GM10248 (cell line): ENCODE measurements around the gene BMP15.

Experiments
- CTCF ChIA-PET: fragments of 300-600 bp; sonication (Branson Sonifier 250); formaldehyde crosslinking; extraction: SDS; loops from one replicate; lab custom pipeline; 2021; ENCODE audit warnings: antibody characterized with exemption; lab: Yijun Ruan, JAX
- POLR2A ChIA-PET: fragments of 350-650 bp; sonication (Branson Sonifier 250); formaldehyde crosslinking; extraction: SDS; loops from one replicate; lab custom pipeline; 2020; ENCODE audit warnings: antibody characterized with exemption; lab: Yijun Ruan, JAX
- DNase-seq: peaks from one replicate; pipeline ENCODE4 v3.0.0; 2012; ENCODE audit errors: extremely low spot score
- TF ChIP-seq, protein P1 (sequence below): IDR thresholded peaks from 2 replicates; pipeline ENCODE4 v1.5.1; 2012; ENCODE audit warnings: mild to moderate bottlenecking, low read depth; ENCODE audit errors: extremely low read depth, missing control alignments, control extremely low read depth

BMP15 gene

DNA sequence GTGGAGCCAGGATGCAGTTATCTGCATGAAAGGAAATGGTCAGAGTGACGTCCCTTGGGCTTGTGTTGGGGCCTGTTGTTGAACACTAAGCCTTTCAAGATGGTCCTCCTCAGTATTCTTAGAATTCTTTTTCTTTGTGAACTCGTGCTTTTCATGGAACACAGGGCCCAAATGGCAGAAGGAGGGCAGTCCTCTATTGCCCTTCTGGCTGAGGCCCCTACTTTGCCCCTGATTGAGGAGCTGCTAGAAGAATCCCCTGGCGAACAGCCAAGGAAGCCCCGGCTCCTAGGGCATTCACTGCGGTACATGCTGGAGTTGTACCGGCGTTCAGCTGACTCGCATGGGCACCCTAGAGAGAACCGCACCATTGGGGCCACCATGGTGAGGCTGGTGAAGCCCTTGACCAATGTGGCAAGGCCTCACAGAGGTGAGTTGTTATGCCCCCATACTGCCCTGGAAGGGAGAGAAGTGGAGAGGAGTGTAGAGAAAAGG is at the start of gene BMP15:
Gene BMP15 (plus strand): TSS at position 51 of the 492 bp plus-strand sequence. CDS start 49 bp downstream, at position 100.
- CTCF ChIA-PET = no interaction called here
- TF ChIP-seq, protein P1, sequence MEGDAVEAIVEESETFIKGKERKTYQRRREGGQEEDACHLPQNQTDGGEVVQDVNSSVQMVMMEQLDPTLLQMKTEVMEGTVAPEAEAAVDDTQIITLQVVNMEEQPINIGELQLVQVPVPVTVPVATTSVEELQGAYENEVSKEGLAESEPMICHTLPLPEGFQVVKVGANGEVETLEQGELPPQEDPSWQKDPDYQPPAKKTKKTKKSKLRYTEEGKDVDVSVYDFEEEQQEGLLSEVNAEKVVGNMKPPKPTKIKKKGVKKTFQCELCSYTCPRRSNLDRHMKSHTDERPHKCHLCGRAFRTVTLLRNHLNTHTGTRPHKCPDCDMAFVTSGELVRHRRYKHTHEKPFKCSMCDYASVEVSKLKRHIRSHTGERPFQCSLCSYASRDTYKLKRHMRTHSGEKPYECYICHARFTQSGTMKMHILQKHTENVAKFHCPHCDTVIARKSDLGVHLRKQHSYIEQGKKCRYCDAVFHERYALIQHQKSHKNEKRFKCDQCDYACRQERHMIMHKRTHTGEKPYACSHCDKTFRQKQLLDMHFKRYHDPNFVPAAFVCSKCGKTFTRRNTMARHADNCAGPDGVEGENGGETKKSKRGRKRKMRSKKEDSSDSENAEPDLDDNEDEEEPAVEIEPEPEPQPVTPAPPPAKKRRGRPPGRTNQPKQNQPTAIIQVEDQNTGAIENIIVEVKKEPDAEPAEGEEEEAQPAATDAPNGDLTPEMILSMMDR = no peak
- POLR2A ChIA-PET = no interaction called here
- no peak for DNase-seq

DNA sequence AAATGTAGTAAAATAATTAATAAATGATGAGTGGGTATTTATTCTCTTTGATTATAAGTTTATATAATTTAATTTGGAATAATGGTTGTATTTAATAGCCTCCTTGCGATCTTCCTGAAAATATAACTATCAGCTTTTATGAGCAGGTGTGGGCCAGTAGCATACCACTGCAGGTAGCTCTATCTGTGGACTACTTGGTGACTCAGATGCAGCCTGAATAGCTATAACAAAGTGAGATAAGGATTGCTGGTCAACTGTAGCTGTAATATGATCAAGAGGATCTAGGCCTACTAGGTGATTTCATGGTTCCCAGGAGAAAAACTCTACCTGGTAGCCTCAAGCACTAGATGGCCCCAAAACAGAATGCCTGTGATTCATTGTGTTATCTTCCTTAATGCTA is 47.1 kb upstream of the BMP15 start:
- ChIA-PET CTCF (interaction anchor here (1.0 kb wide), 1 partner anchor 22 kb away, joined by 3 read pairs; no protein-coding TSS in a partner anchor), POLR2A (no interaction called here)
- DNase-seq = no peak
- TF ChIP-seq, protein P1 = no peak

DNA sequence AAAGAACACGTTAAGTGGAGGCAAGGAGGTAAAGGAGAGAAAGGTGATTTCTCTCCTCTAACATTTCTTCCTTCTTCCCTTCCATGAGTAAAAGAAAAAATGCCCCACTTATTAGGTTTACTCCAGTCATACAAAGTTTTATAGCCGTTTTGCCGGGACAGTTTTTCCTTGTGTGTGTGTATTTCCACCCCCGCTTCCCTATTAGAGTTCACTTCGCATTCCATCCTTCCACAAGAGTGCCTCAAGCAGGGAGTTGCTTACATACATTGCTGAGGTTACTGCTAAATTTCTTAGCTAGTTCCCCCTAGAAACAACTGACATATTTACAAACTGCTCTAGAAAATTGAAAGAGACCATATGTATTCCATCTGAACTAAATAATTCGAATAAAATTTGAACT is 45.2 kb upstream of the BMP15 start:
- ChIA-PET CTCF (interaction anchor here (1.6 kb wide), 1 partner anchor 10 kb away, joined by 3 read pairs; no protein-coding TSS in a partner anchor), POLR2A (no interaction called here)
- no peak for DNase-seq

DNA sequence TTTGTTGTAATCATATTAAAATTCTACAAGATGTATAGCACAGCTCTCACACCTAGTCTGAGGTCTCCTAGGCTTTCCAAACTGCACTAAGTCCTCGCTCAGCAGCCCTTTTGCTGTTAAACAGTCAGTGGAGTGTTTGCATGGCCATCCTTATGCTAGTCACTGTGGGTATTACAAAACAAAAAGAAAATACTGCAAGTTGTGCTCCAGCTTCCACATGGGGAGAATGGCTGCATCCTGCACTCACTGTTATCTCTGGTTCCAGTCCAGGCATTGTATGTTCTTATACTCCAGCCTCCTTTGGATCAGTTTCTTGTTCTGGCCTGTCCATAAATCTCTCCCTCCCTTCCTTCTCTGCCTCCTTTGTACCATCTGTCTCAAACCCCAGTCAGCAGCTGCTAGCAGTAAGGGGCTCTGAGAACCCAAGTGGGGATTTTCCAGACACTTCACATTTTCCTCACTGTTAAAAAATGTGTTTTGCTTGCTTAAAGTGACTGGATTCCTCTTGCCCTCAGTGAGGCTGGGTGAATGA is 38.5 kb upstream of the BMP15 start:
- DNase-seq = no peak
- POLR2A ChIA-PET = no interaction called here
- CTCF ChIA-PET = no interaction called here
- TF ChIP-seq, protein P1 = no peak

More for the DNA sequence above, 45.2 kb upstream of the BMP15 start:
- TF ChIP-seq, protein P1 = no peak

DNA sequence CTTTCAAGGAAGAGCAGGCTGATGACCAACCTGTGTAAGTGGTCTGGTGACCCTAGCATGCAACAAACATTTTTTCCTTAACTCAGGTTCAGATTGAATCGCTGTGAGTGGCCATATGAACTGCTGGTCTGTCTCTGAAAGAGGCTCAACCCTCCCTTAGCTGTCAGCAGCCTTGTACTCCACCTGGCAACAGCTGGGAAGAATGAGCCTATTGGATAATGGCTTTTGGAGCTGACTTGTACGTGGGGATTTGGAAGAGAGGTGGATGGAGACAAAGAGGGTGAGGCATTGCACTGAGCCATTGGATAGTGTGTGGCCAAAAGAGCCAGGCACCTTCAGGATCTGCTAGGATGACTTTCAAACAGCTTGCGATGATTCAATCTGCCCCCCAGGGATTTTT is 35.7 kb upstream of the BMP15 start:
- ChIA-PET POLR2A (no interaction called here), CTCF (interaction anchor here (0.7 to 0.8 kb wide), 2 partner anchors 9 to 100 kb away, joined by 3 read pairs; no protein-coding TSS in a partner anchor)
- TF ChIP-seq, protein P1 = no peak
- no peak for DNase-seq

DNA sequence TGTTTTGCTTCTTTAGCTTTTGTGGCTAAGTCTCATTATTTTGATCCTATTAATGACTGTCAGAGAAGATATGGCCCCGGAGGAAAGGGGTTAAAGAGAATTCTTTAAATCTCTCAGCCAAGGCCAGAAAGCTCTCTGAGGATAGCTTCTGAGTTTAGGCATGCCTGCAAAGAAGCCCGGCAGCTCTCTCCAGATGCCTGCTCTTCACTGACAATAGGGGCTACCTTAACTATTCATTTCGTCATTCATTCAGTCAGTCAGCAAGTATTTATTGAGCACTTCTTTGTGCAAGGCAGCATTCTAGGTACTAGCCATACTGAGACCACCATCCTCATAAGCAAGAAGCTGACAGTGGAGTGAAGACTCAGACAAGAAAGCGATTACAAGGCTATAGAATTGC is 34.0 kb upstream of the BMP15 start:
- TF ChIP-seq, protein P1 = no peak
- no peak for DNase-seq
- ChIA-PET CTCF (no interaction called here), POLR2A (no interaction called here)

DNA sequence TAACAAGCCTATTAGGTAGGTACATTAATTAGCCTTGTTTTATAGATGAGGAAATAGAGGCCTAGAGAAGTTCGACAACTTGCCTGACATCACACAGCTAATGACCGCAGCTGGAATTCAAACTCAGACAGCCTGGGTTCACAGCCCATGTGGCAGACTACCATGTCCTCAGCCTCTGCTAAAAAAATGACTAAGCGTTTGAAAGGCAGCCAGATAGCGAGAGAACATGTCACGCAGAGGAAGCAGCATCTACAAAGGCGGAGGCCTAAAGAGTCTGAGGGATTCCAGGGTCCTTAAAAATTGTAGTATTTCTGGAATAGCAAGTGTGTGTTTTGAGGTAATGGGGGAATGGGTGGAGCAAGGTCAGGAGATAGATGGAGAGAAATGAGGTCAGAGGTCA is 33.2 kb upstream of the BMP15 start:
- CTCF ChIA-PET = no interaction called here

More for the DNA sequence above, 33.2 kb upstream of the BMP15 start:
- POLR2A ChIA-PET = no interaction called here
- no peak for DNase-seq
- TF ChIP-seq, protein P1 = no peak
